SK-N-SH (cell line): Measurements from ENCODE around the gene DENND5A.

Experiments used
- EP300 ChIP-seq, 2 experiments: IDR thresholded peaks; 2 replicates each; pipeline versions ENCODE4 v1.4.0 to v1.6.1; 2012; ENCODE audit warnings: borderline replicate concordance in 1 of 2, low read depth in 1 of 2, low read length in 1 of 2
- MXI1 ChIP-seq: IDR thresholded peaks from 2 replicates; pipeline ENCODE4 v1.6.1; 2012; ENCODE audit warnings: mild to moderate bottlenecking, low read depth, low read length, improper control_type of control experiment
- NFIC ChIP-seq: IDR thresholded peaks from 2 replicates; pipeline ENCODE4 v1.4.0; 2012; ENCODE audit warnings: borderline replicate concordance
- TF ChIP-seq, protein P1 (sequence below): fragments of 200-600 bp; sonication (generic); IDR thresholded peaks from 2 replicates; pipeline ENCODE4 v1.6.1; 2017; ENCODE audit warnings: antibody characterized with exemption, mild to moderate bottlenecking, moderate library complexity
- TF ChIP-seq, protein P2 (sequence below): IDR thresholded peaks from 2 replicates; pipeline ENCODE4 v1.6.1; 2012; ENCODE audit warnings: mild to moderate bottlenecking, low read depth, low read length, moderate library complexity

DNA sequence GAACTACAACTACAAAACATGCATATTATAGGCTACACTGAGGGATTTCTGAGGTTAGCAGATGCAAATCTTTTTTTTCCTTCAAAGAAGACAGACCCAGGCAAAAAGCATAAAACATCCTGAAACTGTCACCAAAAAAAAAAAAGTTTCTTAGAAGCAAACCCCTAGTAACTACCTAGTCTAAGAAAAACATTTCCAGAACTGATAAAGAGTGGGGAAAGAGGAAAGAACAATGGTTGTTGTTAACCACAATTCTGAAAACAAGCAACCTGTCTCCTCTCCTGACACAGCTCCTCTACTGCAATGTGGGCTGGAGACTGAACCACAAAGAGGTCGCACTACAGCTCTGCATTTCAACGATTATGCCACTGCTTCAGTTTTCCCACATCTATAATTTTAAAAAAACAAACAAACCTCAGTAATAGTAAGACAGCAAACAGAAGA is 15.0 kb downstream of the DENND5A start:
- TF ChIP-seq NFIC (no peak), EP300 (IDR thresholded peaks at IDR 0.05; ENCODE audit: borderline replicate concordance in 1 of 2, low read depth in 1 of 2, low read length in 1 of 2) (no peak), MXI1 (no peak)
- TF ChIP-seq, protein P1, sequence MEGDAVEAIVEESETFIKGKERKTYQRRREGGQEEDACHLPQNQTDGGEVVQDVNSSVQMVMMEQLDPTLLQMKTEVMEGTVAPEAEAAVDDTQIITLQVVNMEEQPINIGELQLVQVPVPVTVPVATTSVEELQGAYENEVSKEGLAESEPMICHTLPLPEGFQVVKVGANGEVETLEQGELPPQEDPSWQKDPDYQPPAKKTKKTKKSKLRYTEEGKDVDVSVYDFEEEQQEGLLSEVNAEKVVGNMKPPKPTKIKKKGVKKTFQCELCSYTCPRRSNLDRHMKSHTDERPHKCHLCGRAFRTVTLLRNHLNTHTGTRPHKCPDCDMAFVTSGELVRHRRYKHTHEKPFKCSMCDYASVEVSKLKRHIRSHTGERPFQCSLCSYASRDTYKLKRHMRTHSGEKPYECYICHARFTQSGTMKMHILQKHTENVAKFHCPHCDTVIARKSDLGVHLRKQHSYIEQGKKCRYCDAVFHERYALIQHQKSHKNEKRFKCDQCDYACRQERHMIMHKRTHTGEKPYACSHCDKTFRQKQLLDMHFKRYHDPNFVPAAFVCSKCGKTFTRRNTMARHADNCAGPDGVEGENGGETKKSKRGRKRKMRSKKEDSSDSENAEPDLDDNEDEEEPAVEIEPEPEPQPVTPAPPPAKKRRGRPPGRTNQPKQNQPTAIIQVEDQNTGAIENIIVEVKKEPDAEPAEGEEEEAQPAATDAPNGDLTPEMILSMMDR: no peak
- TF ChIP-seq, protein P2, sequence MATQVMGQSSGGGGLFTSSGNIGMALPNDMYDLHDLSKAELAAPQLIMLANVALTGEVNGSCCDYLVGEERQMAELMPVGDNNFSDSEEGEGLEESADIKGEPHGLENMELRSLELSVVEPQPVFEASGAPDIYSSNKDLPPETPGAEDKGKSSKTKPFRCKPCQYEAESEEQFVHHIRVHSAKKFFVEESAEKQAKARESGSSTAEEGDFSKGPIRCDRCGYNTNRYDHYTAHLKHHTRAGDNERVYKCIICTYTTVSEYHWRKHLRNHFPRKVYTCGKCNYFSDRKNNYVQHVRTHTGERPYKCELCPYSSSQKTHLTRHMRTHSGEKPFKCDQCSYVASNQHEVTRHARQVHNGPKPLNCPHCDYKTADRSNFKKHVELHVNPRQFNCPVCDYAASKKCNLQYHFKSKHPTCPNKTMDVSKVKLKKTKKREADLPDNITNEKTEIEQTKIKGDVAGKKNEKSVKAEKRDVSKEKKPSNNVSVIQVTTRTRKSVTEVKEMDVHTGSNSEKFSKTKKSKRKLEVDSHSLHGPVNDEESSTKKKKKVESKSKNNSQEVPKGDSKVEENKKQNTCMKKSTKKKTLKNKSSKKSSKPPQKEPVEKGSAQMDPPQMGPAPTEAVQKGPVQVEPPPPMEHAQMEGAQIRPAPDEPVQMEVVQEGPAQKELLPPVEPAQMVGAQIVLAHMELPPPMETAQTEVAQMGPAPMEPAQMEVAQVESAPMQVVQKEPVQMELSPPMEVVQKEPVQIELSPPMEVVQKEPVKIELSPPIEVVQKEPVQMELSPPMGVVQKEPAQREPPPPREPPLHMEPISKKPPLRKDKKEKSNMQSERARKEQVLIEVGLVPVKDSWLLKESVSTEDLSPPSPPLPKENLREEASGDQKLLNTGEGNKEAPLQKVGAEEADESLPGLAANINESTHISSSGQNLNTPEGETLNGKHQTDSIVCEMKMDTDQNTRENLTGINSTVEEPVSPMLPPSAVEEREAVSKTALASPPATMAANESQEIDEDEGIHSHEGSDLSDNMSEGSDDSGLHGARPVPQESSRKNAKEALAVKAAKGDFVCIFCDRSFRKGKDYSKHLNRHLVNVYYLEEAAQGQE: no peak
